KMS-11 (cell line): ENCODE data around the gene CDK11B.
A peak's percentile ranks its signal among the peaks of the same experiment; 100 is the strongest.

Source experiments
- H2AFZ ChIP-seq: fragments of 200-600 bp; sonication (generic); 2 replicates; pipeline ENCODE4 v1.6.1; 2016; ENCODE audit warnings: antibody characterized with exemption, mixed run types, low read depth
- H3K27ac ChIP-seq: fragments of 200-600 bp; sonication (generic); 2 replicates; pipeline ENCODE4 v1.6.1; 2016; ENCODE audit warnings: mild to moderate bottlenecking, mixed run types
- H3K27me3 ChIP-seq: fragments of 200-600 bp; sonication (generic); 2 replicates; pipeline ENCODE4 v1.6.1; 2017; ENCODE audit warnings: mild to moderate bottlenecking, low read depth, mixed run types, moderate library complexity; ENCODE audit not compliant: insufficient read depth
- H3K36me3 ChIP-seq: fragments of 200-600 bp; sonication (generic); 2 replicates; pipeline ENCODE4 v1.6.1; 2017; ENCODE audit warnings: mild to moderate bottlenecking, mixed run types; ENCODE audit not compliant: insufficient read depth
- H3K4me1 ChIP-seq: fragments of 200-600 bp; sonication (generic); 2 replicates; pipeline ENCODE4 v1.6.1; 2016; ENCODE audit warnings: mild to moderate bottlenecking, low read depth, mixed run types; ENCODE audit not compliant: poor library complexity, severe bottlenecking
- H3K4me2 ChIP-seq: fragments of 200-600 bp; sonication (generic); 2 replicates; pipeline ENCODE4 v1.7.0; 2016; ENCODE audit warnings: mild to moderate bottlenecking, mixed run types
- H3K4me3 ChIP-seq: fragments of 200-600 bp; sonication (generic); IDR thresholded peaks from 2 replicates; pipeline ENCODE4 v1.6.1; 2017; ENCODE audit warnings: low read depth, low read length, mixed read lengths; ENCODE audit not compliant: insufficient read depth
- H3K79me2 ChIP-seq: fragments of 200-600 bp; sonication (generic); 2 replicates; pipeline ENCODE4 v1.6.1; 2016; ENCODE audit warnings: low read depth, mixed run types; ENCODE audit not compliant: insufficient read depth
- H3K9ac ChIP-seq: fragments of 200-600 bp; sonication (generic); 2 replicates; pipeline ENCODE4 v1.6.1; 2016; ENCODE audit warnings: mild to moderate bottlenecking, mixed run types
- H4K20me1 ChIP-seq: fragments of 200-600 bp; sonication (generic); 2 replicates; pipeline ENCODE4 v1.6.1; 2016; ENCODE audit warnings: mild to moderate bottlenecking, mixed run types; ENCODE audit not compliant: insufficient read depth
- TF ChIP-seq, protein P1 (sequence below): fragments of 200-600 bp; sonication (generic); conservative IDR thresholded peaks from 2 replicates; pipeline ENCODE4 v1.6.1; 2017; ENCODE audit warnings: low read depth, mild to moderate bottlenecking, antibody characterized with exemption, low read length, moderate library complexity, mixed read lengths

The CDK11B gene

DNA sequence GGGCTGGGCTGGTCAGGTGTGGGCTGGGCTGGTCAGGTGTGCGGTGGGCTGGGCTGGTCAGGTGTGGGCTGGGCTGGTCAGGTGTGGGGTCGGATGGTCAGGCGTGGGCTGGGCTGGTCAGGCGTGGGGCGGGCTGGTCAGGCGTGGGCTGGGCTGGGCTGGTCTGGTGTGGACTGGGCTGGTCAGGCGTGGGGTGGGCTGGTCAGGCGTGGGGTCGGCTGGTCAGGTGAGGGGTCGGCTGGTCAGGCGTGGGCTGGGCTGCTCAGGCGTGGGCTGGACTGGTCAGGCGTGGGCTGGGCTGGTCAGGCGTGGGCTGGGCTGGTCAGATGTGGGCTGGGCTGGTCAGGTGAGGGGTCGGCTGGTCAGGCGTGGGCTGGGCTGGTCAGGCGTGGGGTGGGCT is 53.1 kb downstream of the CDK11B start:
- H2AFZ ChIP-seq = no peak overlapping the region
- TF ChIP-seq, protein P1, sequence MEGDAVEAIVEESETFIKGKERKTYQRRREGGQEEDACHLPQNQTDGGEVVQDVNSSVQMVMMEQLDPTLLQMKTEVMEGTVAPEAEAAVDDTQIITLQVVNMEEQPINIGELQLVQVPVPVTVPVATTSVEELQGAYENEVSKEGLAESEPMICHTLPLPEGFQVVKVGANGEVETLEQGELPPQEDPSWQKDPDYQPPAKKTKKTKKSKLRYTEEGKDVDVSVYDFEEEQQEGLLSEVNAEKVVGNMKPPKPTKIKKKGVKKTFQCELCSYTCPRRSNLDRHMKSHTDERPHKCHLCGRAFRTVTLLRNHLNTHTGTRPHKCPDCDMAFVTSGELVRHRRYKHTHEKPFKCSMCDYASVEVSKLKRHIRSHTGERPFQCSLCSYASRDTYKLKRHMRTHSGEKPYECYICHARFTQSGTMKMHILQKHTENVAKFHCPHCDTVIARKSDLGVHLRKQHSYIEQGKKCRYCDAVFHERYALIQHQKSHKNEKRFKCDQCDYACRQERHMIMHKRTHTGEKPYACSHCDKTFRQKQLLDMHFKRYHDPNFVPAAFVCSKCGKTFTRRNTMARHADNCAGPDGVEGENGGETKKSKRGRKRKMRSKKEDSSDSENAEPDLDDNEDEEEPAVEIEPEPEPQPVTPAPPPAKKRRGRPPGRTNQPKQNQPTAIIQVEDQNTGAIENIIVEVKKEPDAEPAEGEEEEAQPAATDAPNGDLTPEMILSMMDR = no peak
- H3K27ac ChIP-seq = no peak overlapping the region
- no peak overlapping the region for H3K9ac ChIP-seq
- no peaks in the 10 kb centered on the region for H3K79me2 ChIP-seq
- H3K36me3 ChIP-seq = no peaks in the 10 kb centered on the region
- no peak overlapping the region for H3K4me3 ChIP-seq
- H3K27me3 ChIP-seq = 0 out of 2 replicates have a peak, but pooled peaks cover 3% of the 10 kb centered on the region
- H4K20me1 ChIP-seq = no peaks in the 10 kb centered on the region
- no peak overlapping the region for H3K4me2 ChIP-seq
- peaks cover 41% of the 10 kb centered on the region for H3K4me1 ChIP-seq

DNA sequence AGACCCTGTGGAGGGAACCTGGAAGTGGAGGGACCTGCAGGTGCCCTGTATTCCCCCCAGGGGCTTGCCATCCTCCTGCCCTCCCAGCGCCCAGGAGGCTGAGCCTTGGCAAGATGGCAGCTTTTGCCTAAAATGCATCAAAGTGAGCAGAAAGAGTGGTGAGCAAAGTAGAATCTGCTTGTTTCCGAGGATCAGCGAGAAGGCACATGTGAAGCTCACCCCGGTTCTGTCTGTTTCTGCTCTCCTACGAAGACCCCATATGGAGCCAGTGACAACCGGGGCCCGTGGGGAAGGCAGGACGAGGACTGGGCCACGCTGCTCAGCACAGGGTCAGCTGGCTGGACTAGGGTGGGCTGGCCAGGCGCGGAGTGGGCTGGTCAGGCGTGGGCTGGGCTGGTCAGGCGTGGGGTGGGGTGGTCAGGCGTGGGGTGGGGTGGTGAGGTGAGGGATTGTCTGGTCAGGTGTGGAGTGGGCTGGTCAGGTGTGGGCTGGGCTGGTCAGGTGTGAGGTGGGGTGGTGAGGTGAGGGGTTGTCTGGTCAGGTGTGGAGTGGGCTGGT is 53.7 kb downstream of the CDK11B start:
- no peak overlapping the region for H3K27ac ChIP-seq
- 0 out of 2 replicates have a peak, but pooled peaks cover 3% of the 10 kb centered on the region for H3K27me3 ChIP-seq
- H3K79me2 ChIP-seq = no peaks in the 10 kb centered on the region
- H2AFZ ChIP-seq = no peak overlapping the region
- H3K4me1 ChIP-seq = peaks cover 34% of the 10 kb centered on the region
- no peak overlapping the region for H3K4me2 ChIP-seq
- no peak overlapping the region for H3K4me3 ChIP-seq
- H4K20me1 ChIP-seq = no peaks in the 10 kb centered on the region
- no peaks in the 10 kb centered on the region for H3K36me3 ChIP-seq
- no peak overlapping the region for H3K9ac ChIP-seq
- TF ChIP-seq, protein P1 = no peak

DNA sequence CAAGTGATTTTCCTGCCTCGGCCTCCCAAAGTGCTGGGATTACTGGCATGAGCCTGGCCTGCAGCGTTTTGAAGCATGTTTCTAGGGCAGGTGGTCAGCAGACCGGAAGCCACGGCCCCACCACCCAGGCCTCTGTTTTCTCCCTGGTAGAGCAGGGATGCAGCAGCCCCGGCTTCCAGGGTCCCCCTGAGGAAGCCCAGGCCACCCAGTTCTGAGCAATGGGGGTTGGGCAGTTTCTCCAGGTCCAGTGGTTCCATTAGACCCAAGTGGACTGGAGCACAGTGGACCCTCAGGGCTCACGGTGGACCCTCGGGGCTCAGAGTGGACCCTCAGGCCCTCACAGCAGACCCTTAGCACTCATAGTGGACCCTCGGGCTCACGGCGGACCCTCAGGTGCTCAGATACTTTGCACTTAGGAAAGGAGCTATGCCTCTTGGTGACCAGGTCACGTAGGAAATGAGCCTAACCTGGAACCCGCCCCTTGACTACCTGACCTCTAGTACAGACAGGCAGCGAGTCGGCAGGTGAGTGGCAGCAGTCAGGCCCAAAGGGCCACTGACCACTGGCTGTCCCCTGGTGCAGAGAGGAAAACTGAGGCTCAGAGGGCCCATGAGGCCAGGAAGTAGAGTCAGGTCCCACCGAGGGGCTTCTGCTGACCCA is 54.3 kb downstream of the CDK11B start:
- Histone ChIP-seq H4K20me1 (no peaks in the 10 kb centered on the region), H3K4me2 (no peak overlapping the region), H3K79me2 (no peaks in the 10 kb centered on the region), H3K36me3 (no peaks in the 10 kb centered on the region), H3K4me1 (peaks cover 28% of the 10 kb centered on the region), H3K27me3 (0 out of 2 replicates have a peak, but pooled peaks cover 3% of the 10 kb centered on the region), H3K4me3 (no peak overlapping the region), H3K9ac (no peak overlapping the region), H3K27ac (no peak overlapping the region), H2AFZ (no peak overlapping the region)
- TF ChIP-seq, protein P1 = no peak

DNA sequence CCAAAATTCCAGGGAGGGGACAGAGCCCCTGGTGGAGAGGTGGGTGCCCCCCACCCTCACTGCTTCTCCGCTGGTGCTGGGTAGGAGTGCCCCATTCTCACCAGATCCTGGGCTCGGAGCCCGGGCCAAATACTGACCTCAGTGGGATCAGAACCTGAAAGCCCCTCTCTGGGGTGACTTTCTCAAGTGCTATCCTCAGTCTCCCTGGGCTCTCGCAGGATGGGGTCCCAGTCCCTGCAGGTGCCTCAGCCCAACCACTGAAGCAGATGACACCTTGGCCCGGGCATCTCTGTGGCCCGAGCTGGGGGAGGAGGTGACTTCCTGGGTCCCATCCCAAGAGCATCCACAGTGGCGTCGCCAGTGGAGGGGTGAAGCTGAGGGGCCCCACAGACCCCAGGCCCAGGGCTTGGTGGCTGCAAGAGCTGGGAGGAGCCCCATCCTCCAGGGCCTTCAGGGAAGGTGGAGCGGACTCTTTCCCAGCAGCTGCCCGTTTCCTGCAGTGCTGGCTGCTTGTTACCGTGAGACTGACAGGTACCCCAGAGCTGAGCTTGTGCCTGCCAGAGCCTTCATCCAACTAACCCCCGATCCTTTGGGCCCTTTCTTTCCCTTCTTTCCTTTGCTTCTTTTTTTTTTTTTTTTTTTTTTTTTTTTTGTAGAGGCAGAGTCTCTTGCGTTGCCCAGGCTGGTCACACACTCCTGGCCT is 55.0 kb downstream of the CDK11B start:
- Histone ChIP-seq H4K20me1 (no peaks in the 10 kb centered on the region), H3K79me2 (no peaks in the 10 kb centered on the region), H3K27me3 (peaks cover 9% of the 10 kb centered on the region), H3K9ac (no peak overlapping the region), H3K36me3 (no peaks in the 10 kb centered on the region), H3K4me3 (no peak overlapping the region), H3K4me1 (peaks cover 24% of the 10 kb centered on the region), H3K4me2 (peak overlapping the region; percentile 71; the same call in 1 of the 2 replicates), H2AFZ (peak overlapping the region; percentile 51; the same call in 1 of the 2 replicates), H3K27ac (no peak overlapping the region)
- TF ChIP-seq, protein P1 = no peak
